ENCODE data around the gene LGALS7B.

Gene LGALS7B

DNA sequence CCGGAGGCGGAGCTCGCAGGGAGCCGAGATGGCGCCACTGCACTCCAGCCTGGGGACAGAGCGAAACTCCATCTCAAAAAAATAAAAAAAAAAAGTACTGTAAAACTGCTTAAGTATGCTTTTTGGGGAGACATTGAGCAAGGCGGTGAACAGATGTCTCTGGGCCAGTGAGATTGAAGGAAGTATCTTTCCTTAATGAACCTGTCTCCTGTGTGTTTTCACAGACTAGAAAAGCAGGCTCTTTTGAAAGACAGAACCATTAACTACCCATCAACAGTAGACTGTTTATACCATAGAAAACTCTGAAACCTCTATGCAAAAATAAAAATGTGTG, 44.1 kb downstream of the LGALS7B start:
- H3K4me1 ChIP-seq (ENCODE audit: control insufficient read depth, low read depth, low read length): peaks cover 7% of the 10 kb centered on the region
- H3K36me3 ChIP-seq (ENCODE audit: control insufficient read depth, low read depth, low read length): peaks cover 35% of the 10 kb centered on the region
- no peaks in the 10 kb centered on the region for H3K9me3 ChIP-seq (ENCODE audit: control insufficient read depth, low read depth, low read length)
- no peaks in the 10 kb centered on the region for H3K27me3 ChIP-seq (ENCODE audit: control insufficient read depth, insufficient read depth, low read length)
- no peak overlapping the region for H3K9ac ChIP-seq (ENCODE audit: low read length)
- H3K27ac ChIP-seq (ENCODE audit: low read length): no peak overlapping the region
- H3K4me3 ChIP-seq (ENCODE audit: low read length): no peak overlapping the region

DNA sequence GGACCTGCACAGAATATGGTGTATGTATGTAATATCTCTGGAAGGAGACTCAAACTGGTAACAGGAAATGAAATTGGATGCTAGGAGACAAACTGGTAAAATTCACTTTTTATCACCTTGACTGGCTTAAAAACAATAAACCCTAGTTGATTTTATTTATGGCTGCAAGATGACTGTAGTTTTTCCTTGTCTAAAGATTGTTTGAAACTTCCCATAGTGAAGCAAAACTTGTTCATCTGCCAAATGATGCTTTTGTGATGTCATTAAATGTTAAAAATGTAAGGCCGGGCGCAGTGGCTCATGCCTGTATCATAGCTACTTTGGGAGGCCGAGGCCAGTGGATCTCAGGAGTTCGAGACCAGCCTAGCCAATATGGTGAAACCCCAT, 45.1 kb downstream of the LGALS7B start:
- H3K27ac ChIP-seq (ENCODE audit: low read length): no peak overlapping the region
- H3K4me3 ChIP-seq (ENCODE audit: low read length): no peak overlapping the region
- H3K4me1 ChIP-seq (ENCODE audit: control insufficient read depth, low read depth, low read length): peaks cover 7% of the 10 kb centered on the region
- H3K9me3 ChIP-seq (ENCODE audit: control insufficient read depth, low read depth, low read length): no peaks in the 10 kb centered on the region
- H3K27me3 ChIP-seq (ENCODE audit: control insufficient read depth, insufficient read depth, low read length): no peaks in the 10 kb centered on the region
- H3K36me3 ChIP-seq (ENCODE audit: control insufficient read depth, low read depth, low read length): peaks cover 45% of the 10 kb centered on the region
- H3K9ac ChIP-seq (ENCODE audit: low read length): no peak overlapping the region

DNA sequence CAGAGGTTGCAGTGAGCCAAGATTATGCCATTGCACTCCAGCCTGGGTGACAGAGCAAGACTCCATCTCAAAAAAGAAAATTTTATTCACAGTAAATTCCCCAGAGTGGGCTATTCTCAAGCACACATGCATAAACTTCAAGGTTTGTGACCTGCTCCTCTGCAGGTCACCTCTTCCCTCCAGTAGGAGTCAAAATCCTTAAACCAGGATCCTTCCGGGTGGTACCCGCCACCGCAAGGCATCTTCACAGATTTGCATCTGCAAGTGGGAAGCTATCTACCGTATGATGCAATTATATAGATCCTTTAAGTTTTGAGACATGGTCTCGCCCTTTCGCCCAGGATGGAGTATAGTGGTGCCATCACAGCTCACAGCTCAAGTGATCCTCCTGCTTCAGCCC, 45.6 kb downstream of the LGALS7B start:
- no peaks in the 10 kb centered on the region for H3K9me3 ChIP-seq (ENCODE audit: control insufficient read depth, low read depth, low read length)
- peaks cover 50% of the 10 kb centered on the region for H3K36me3 ChIP-seq (ENCODE audit: control insufficient read depth, low read depth, low read length)
- no peak overlapping the region for H3K9ac ChIP-seq (ENCODE audit: low read length)
- no peak overlapping the region for H3K27ac ChIP-seq (ENCODE audit: low read length)
- peaks cover 7% of the 10 kb centered on the region for H3K4me1 ChIP-seq (ENCODE audit: control insufficient read depth, low read depth, low read length)
- H3K4me3 ChIP-seq (ENCODE audit: low read length): no peak overlapping the region
- no peaks in the 10 kb centered on the region for H3K27me3 ChIP-seq (ENCODE audit: control insufficient read depth, insufficient read depth, low read length)

DNA sequence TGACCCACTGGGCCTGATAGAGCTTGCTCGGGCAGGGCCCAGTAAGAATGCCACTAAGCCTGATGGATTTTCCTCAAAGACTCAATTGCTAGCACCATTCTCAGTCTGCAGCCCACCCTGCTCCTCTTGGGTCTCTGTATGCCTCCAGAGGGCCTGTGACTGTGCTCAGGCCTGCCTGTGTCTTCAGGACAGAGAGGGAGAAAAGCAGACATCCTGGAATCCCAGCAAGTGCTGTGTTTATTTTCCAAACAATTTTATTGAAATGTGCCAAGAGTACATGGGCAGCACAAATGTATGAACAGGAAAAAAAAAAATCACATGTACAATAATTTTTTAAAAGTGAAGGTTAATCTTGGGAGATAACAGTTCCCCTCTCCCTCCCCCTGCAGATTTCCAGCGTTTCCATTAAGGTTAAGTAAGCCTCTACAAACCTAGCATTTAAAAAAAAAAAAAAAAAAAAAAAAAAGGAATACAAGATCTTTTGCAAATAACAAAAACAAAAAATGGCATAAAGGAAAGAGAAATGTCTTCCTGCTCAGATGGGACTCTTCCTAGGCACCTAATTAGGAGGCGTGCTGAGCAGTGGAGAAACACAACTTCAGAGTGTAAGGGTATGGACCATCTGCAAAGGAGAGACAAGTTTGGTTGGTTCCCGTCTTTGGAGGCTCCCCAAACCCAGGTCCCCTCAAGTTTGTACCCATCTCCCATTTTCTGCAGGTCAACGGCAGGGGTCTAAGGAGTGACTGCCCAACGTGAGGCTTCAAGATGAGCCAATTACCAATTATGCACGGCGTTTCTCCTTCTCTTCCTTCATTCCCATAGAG, 47.4 kb downstream of the LGALS7B start:
- peaks cover 58% of the 10 kb centered on the region for H3K36me3 ChIP-seq (ENCODE audit: control insufficient read depth, low read depth, low read length)
- H3K9me3 ChIP-seq (ENCODE audit: control insufficient read depth, low read depth, low read length): no peaks in the 10 kb centered on the region
- H3K9ac ChIP-seq (ENCODE audit: low read length): no peak overlapping the region
- H3K4me1 ChIP-seq (ENCODE audit: control insufficient read depth, low read depth, low read length): peaks cover 7% of the 10 kb centered on the region
- no peak overlapping the region for H3K27ac ChIP-seq (ENCODE audit: low read length)
- H3K27me3 ChIP-seq (ENCODE audit: control insufficient read depth, insufficient read depth, low read length): no peaks in the 10 kb centered on the region
- no peak overlapping the region for H3K4me3 ChIP-seq (ENCODE audit: low read length)

DNA sequence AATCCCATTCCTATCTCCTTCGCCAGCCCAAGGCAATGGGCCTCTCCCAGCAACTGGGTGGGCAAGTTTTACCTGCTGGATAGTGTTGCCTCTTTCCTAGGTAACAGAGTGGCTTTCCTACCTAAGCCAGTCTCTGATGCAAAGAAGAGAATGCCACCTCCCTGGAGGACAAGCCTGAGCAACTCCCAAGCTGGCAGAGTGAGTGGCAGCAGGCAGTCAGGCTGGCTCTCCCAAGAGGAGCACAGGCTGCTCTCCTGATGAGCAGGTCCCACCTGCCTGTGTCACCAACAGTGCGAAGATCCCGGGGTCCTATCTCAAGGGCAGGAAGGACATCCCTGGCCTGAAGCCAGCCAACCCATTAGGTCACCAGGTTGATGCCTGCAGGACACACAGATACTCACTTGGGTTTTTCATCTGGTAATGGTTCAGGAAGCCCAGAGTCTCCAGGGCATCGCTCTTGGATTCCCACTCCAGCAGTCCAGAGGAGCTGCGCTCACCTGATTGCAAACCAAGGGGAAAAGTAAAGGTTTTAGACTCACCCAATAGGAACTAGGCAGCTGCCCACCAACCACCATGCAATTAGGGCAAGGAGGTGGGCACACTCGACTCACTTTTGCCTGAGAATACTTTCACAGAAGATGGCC, 48.1 kb downstream of the LGALS7B start:
- Histone ChIP-seq H3K27me3 (ENCODE audit: control insufficient read depth, insufficient read depth, low read length) (no peaks in the 10 kb centered on the region), H3K4me3 (ENCODE audit: low read length) (no peak overlapping the region), H3K27ac (ENCODE audit: low read length) (no peak overlapping the region), H3K36me3 (ENCODE audit: control insufficient read depth, low read depth, low read length) (peaks cover 65% of the 10 kb centered on the region), H3K9ac (ENCODE audit: low read length) (no peak overlapping the region), H3K9me3 (ENCODE audit: control insufficient read depth, low read depth, low read length) (no peaks in the 10 kb centered on the region), H3K4me1 (ENCODE audit: control insufficient read depth, low read depth, low read length) (peaks cover 4% of the 10 kb centered on the region)

DNA sequence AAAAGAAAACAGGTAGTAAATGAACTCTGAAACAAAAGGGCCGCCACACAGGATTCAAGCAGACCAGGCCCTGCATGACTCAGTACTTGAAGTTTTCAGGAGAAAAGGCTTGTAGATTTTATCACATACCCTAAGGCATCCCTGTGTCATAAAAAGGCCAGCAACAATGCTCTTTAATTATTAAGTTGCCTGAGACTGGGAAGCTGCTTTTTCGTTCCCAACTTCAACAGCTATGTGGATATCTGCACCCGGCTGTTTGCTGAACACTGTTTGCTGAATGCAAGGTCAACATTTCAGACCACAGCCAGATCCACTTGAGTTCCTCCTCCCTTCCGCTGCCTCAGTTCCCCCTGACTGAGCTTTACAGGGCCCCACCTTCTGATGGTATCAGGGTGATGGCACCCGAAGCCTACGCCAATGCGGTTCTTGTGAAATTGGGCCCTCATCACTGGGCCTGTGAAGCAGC, 48.7 kb downstream of the LGALS7B start:
- Histone ChIP-seq H3K4me3 (ENCODE audit: low read length) (no peak overlapping the region), H3K27me3 (ENCODE audit: control insufficient read depth, insufficient read depth, low read length) (no peaks in the 10 kb centered on the region), H3K27ac (ENCODE audit: low read length) (no peak overlapping the region), H3K36me3 (ENCODE audit: control insufficient read depth, low read depth, low read length) (peaks cover 71% of the 10 kb centered on the region), H3K9me3 (ENCODE audit: control insufficient read depth, low read depth, low read length) (no peaks in the 10 kb centered on the region), H3K4me1 (ENCODE audit: control insufficient read depth, low read depth, low read length) (no peaks in the 10 kb centered on the region), H3K9ac (ENCODE audit: low read length) (no peak overlapping the region)

DNA sequence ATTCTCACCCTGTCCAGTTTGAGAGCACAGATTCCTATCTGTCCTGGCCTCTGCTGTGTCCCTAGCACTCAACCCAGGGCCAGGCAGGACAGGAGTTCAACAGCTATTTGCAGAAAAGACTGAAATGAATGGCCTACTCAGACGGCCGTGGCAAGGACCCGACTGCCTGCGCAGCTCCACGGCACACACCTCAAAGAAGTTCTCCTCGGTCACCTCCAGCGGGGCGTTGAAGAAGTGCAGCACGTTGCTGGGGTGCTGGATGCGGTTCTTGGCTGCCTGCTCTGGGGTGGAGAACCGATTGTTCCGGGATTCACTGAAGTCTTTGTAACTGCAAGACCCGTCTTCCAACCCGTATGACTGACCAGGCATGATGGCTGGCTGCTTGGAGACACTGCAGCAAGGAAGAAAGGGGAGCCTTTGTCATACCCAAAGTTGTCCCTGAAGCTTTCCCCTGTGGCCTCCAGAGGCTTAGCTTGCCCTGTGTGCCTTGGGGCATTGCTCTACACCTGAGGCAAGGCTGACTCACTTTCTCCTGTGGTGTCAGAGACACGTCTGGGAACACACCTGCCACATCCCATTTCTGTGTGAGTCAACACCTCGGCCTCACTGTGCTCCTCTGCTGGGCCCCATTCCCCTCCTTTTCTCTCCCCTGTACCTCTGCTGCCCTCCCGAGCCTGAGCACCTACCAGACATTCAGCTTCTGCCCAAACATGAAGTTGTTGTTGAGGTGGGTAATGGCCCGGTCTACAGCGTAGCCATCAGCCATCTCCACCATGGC, 49.4 kb downstream of the LGALS7B start:
- no peak overlapping the region for H3K4me3 ChIP-seq (ENCODE audit: low read length)
- no peaks in the 10 kb centered on the region for H3K27me3 ChIP-seq (ENCODE audit: control insufficient read depth, insufficient read depth, low read length)
- H3K27ac ChIP-seq (ENCODE audit: low read length): no peak overlapping the region
- H3K9me3 ChIP-seq (ENCODE audit: control insufficient read depth, low read depth, low read length): no peaks in the 10 kb centered on the region
- H3K4me1 ChIP-seq (ENCODE audit: control insufficient read depth, low read depth, low read length): no peaks in the 10 kb centered on the region
- H3K9ac ChIP-seq (ENCODE audit: low read length): no peak overlapping the region
- H3K36me3 ChIP-seq (ENCODE audit: control insufficient read depth, low read depth, low read length): peaks cover 78% of the 10 kb centered on the region

DNA sequence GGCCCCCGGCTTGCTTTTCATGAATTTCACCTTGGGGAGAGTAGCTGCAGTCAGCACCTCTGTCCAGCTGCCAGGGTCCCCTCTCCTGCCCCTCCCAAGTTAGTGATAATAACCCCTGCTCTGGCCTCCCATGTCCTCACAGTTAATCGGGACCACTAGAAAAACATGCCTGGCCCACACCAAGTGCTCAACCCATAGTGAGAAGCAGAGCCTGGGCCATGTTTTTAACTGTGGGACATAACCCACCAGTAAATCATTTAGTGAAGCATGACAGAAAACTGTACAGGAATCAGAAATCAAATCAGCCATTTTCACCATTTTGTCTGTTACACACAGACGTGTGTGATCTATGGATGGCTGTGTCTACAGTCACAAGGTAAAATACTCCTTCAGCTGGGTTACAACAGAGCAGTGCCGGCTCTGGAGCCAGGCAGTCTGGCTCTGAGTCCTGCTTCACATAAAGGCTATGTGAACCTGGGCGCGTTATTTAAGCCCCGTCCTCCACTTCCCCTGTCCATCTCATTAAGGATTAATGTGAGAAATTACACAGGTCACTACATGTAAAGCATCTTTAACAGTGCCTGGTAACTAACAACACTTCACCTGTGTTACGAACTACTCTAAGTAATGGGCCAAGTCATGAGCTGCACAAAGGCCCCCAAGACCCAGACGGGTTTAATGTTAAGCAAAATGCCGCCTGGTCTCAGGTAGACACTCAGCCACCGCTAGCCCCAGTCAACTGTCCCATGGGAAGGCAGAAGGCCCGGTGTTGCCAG, 50.2 kb downstream of the LGALS7B start:
- no peaks in the 10 kb centered on the region for H3K9me3 ChIP-seq (ENCODE audit: control insufficient read depth, low read depth, low read length)
- no peak overlapping the region for H3K9ac ChIP-seq (ENCODE audit: low read length)
- no peak overlapping the region for H3K27ac ChIP-seq (ENCODE audit: low read length)
- no peak overlapping the region for H3K4me3 ChIP-seq (ENCODE audit: low read length)
- no peaks in the 10 kb centered on the region for H3K27me3 ChIP-seq (ENCODE audit: control insufficient read depth, insufficient read depth, low read length)
- peaks cover 86% of the 10 kb centered on the region for H3K36me3 ChIP-seq (ENCODE audit: control insufficient read depth, low read depth, low read length)
- H3K4me1 ChIP-seq (ENCODE audit: control insufficient read depth, low read depth, low read length): no peaks in the 10 kb centered on the region

DNA sequence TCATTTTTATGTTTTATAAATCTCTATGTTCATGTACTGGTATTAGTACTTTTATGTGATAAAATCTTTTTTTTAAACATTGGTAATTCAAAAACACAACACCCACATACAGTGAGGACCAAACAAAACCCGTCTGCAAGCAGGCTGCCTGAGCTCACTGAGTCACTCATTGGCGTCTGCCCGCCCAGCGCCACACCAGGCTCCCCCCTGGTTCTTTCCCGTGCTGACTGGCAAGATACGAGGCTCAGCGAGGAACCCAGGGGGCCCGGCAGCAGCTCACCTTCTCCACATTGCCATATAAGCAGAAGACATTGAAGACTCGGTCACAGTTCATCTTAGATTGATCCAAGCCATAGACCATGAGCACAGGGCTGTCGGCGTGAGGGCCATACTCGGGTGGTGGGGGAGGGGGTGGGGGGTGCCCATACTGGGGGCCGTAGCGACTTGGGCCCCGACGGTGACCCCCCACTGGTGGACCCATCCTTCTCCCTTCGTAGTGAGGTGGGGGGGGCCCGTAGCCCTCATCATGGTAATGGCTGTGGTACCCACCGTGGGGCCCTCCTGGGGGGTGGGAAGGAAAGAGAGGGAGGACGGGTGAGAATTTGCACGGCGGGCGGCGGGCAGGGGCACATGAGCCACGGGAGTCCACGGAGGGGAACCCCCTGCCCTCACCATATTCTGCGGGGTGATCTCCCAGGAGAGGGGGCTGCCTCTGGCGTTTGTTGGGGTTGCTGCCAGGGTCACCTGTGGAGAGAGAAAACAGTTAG, 51.0 kb downstream of the LGALS7B start:
- no peak overlapping the region for H3K27ac ChIP-seq (ENCODE audit: low read length)
- no peak overlapping the region for H3K9ac ChIP-seq (ENCODE audit: low read length)
- H3K4me3 ChIP-seq (ENCODE audit: low read length): no peak overlapping the region
- H3K4me1 ChIP-seq (ENCODE audit: control insufficient read depth, low read depth, low read length): no peaks in the 10 kb centered on the region
- no peaks in the 10 kb centered on the region for H3K27me3 ChIP-seq (ENCODE audit: control insufficient read depth, insufficient read depth, low read length)
- peaks cover 94% of the 10 kb centered on the region for H3K36me3 ChIP-seq (ENCODE audit: control insufficient read depth, low read depth, low read length)
- no peaks in the 10 kb centered on the region for H3K9me3 ChIP-seq (ENCODE audit: control insufficient read depth, low read depth, low read length)

DNA sequence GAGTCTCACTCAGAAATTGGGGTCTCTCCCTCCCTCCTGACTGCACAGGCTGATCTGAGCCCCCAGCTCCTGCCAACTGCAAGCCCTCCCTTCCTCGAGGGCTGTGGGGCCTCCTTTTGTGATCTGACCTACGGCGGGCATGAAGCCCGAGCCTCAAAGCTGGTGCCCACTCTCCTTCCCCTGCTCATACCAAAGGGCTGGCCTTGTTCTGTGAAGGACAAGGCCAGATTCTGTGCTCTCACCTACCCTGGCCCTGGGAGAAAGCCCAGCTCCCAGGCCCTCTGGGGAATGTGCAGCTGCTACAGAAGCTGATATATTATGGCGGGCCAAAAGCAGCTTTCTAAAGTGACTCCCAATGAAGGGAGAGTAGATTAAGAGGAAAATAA, 51.6 kb downstream of the LGALS7B start:
- H3K27ac ChIP-seq (ENCODE audit: low read length): no peak overlapping the region
- H3K4me3 ChIP-seq (ENCODE audit: low read length): no peak overlapping the region
- H3K4me1 ChIP-seq (ENCODE audit: control insufficient read depth, low read depth, low read length): no peaks in the 10 kb centered on the region
- H3K36me3 ChIP-seq (ENCODE audit: control insufficient read depth, low read depth, low read length): peaks cover 97% of the 10 kb centered on the region
- no peak overlapping the region for H3K9ac ChIP-seq (ENCODE audit: low read length)
- H3K9me3 ChIP-seq (ENCODE audit: control insufficient read depth, low read depth, low read length): no peaks in the 10 kb centered on the region
- H3K27me3 ChIP-seq (ENCODE audit: control insufficient read depth, insufficient read depth, low read length): no peaks in the 10 kb centered on the region

Measured in iPS-18a (cell line).